D721Med (cell line): ENCODE data around the gene DNAAF9.

Experiments used
- DNase-seq: peaks from one replicate; pipeline ENCODE4 v3.0.0; 2011; ENCODE audit warnings: low spot score; ENCODE audit not compliant: insufficient read length
- FAIRE-seq: peaks from 2 replicates; lab custom pipeline; 2011; peaks lifted over from hg19 to GRCh38; lab: Jason Lieb, UNC
- TF ChIP-seq, protein P1 (sequence below): IDR thresholded peaks from 2 replicates; pipeline ENCODE4 v1.5.1; 2012; ENCODE audit warnings: mild to moderate bottlenecking, control low read depth; ENCODE audit not compliant: insufficient read depth; ENCODE audit errors: missing control alignments

The DNAAF9 gene

DNA sequence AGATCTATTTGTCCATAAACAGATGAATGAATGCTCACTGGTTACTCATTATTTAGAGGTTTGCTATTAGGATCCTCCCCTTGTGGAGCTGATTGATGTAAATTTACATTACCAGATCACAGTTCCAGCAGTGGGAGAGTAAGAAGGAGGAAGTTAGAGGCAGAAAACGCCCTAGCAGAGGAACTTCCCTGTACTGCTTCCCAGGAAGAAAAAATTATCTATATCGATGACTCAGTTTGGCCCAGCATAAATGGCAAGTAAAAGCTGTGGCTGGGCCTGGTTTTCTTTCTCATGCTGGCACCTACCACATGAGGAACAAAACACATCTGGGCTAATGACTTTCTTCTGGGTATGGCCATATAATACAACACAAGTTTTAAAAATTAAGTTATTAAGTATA lies 35.7 kb downstream of the DNAAF9 start:
- no peak for FAIRE-seq
- TF ChIP-seq, protein P1, sequence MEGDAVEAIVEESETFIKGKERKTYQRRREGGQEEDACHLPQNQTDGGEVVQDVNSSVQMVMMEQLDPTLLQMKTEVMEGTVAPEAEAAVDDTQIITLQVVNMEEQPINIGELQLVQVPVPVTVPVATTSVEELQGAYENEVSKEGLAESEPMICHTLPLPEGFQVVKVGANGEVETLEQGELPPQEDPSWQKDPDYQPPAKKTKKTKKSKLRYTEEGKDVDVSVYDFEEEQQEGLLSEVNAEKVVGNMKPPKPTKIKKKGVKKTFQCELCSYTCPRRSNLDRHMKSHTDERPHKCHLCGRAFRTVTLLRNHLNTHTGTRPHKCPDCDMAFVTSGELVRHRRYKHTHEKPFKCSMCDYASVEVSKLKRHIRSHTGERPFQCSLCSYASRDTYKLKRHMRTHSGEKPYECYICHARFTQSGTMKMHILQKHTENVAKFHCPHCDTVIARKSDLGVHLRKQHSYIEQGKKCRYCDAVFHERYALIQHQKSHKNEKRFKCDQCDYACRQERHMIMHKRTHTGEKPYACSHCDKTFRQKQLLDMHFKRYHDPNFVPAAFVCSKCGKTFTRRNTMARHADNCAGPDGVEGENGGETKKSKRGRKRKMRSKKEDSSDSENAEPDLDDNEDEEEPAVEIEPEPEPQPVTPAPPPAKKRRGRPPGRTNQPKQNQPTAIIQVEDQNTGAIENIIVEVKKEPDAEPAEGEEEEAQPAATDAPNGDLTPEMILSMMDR, result no peak
- no peak for DNase-seq

DNA sequence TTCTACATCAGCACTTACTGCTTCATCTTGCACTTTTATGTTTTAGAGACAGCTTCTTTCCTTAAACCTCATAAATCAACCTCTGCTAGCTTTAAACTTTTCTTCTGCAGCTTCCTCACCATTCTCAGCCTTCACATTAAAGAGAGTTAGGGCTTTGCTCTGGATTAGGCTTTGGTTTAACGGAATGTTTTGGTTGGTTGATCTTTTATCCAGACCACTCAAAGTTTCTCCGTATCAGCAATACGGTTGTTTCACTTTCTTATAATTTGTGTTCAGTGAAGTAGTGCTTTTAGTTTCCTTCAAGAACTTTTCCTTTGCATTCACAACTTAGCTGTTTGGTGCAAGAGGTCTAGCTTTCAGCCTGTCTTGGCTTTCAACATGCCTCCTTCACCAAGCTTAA lies 40.4 kb downstream of the DNAAF9 start:
- TF ChIP-seq, protein P1, result no peak
- no peak for FAIRE-seq
- DNase-seq, result no peak

DNA sequence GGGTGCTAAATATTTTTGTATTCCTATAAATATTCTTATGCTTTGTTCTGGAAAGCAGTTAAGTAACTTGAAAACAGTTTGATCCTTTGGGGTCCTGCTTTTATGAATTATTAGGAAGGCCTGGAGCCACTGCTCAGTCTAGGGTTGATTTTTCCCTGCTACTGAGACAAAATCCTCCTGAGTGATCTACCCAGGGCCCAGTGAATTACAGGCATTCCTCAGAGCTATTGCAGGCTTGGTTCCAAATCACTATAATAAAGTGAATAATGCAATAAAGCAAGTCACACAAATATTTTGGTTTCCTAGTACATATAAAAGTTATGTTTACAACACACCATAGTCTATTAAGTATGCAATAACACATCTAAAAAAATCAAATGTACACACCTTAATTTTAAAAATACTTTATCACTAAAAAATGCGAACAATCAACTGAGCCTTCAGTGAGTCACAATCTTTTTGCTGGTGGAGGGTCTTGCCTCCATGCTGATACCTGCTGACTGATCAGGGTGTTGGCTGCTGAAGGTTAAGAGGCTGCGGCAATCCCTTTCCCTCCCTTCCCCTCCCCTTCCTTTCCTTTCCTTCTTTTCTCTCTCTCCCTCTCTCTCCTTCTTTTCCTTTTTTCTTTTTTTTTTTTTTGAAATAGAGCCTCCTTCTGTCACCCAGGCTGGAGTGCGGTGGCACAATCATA lies 43.0 kb downstream of the DNAAF9 start:
- FAIRE-seq, result no peak
- TF ChIP-seq, protein P1, result no peak
- no peak for DNase-seq

DNA sequence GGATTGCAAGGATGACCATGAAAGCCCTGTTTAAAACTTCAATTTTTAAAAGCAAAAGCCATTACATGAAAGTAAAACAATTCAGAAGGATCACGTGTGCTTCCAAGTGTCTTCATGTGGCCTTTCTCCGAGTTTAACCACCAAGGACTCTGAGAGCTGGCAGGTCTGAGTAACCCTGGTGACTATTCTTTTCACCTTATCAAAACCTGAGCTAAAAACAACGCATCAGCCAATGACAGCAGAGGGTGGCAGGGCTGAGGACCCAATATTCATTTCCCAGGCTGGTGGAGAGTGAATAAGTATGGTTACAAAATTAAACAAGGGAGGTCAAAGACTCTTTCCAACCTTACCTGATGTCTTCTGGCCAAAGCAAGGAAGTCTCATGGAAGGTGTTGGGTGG lies 46.7 kb downstream of the DNAAF9 start:
- DNase-seq, result no peak
- TF ChIP-seq, protein P1, result no peak
- FAIRE-seq, result no peak

DNA sequence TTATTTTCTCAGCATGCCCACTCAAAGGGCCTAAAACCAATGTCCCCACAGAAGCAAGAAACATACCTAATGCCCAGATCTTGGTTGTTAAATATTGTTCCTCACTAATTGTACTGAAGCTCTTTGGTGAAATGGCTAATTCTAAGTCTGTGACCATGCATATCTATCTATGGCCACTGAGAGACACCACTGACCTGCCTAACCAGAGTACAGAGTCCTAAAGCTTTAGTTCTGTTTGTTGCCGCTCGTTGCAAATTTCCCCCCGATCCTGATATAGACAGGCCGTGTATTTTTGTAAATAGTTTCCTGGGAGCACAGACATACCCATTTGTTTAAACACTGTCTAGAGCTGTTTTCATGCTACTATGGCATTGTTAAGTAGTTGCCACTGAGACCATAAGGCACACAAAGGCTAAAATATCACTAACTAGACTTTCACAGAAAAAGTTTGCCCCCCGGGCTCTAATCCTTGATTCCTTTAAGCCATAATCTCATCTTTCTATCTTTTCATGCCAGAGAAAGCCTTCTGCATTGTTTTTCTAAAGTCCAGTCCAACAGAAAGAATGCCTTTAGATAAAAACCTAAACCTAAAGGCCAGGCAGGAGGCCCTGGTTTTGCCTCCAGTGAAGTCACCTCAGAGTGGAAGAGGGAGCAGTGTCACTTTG lies 48.7 kb downstream of the DNAAF9 start:
- TF ChIP-seq, protein P1, result no peak
- DNase-seq, result no peak
- FAIRE-seq, result no peak
